GM21390 (cell line): Measurements from ENCODE around the gene NNT.

Experiments
- ATAC-seq: cut with Tn5 transposase; IDR thresholded peaks from one replicate; pipeline ENCODE4 v1.9.1; 2021; ENCODE audit not compliant: unreplicated experiment

The NNT gene

DNA sequence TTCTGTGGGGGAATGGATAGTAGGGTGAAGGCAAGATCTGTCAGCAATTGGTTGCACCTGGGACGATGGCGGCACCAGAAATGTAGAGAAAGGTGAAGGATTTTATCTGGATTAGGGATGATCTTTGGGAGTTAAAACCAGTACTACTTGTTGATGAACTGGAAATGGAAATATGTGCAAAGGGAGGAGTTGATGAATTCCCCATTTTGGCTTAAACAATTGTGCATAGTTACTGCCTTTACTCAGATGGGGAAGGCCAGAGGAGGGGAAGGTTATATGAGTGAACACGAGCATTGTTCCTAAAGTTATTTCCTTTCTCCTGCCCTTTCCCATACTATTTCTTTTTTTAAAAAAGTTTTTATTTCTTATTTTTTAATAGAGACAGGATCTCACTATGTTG is 19.1 kb downstream of the NNT start:
- ATAC-seq: no peak

DNA sequence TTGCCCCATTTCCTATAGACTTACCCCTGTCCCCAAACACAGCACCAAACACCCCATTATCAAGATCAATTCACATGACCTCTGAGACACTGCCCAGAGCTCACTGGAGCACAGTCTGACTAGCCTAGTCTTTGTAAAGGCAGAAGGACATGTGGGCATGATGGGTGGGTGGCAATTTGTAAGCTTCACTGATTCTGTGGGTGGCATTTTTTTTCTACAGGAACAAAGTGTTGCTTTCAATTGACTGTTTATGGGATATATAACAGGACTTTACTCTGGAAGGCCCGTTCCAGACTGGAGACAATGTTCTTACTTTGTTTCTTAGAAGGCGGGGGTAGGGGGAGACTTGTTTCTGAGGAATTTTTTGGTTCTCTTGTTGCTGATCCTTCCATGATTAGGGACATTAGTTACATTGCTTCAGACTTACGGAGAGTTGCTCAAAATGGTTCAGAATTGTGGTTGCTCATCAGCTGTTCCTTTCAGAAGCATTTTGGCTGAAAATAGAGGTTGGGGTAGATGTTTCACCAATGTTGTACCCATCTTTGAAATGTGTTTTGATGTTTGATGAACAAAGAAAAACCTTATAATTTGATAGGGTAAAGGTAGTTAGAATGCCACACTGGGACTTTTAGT is 20.2 kb downstream of the NNT start:
- no peak for ATAC-seq

DNA sequence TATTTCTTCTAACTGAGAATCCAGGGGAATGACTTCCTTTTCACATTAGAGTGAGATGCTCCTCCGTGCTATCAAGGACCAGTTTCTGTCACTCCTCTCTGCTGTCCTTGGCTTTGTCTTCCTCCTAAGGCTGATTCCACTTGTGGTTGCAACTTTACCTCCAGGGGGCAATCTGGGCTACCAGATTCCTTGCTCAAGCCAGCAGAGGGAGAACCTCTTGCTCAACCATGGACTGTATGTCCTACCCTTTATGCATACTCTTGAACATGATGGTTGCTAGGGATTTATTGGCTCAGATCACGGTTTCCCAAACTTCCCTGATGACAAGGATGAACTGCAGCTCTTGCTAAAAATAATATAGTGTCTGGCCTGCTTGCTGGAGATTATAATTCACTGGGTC is 24.0 kb downstream of the NNT start:
- no peak for ATAC-seq

DNA sequence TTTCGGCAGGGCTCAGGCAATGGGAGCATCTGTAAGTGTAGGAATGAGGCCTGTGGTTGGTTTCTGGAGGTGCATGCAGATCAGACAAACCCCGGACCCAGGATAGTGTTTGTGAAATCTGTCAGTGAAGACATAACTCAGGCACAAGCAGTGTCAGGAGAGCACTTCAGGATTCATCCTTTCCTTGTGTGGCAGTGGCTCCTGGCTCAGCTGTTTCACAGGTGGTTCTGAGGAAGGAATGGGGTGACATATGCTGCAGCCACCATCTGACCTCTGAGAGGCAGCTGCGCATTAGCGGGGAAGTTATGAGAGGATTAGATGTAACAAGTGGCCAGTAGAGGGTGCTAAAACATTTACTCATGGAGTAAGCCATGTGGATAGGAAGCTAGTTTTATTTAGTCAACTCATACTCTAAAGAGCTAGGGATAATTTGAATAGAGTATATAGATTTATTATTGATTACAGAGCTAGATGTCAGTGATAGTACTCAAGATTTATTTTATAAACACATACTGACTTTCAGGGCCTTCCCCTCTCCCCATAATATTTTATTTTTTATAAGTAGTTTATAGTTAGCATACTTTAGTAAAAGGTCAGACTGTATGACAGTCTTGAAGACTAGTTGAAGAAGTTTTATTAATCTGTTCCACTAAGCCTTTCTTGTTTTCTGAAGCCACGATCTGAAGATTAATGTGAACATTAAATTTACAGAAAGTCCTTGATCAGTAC is 28.4 kb downstream of the NNT start:
- peak; percentile 96 for ATAC-seq

DNA sequence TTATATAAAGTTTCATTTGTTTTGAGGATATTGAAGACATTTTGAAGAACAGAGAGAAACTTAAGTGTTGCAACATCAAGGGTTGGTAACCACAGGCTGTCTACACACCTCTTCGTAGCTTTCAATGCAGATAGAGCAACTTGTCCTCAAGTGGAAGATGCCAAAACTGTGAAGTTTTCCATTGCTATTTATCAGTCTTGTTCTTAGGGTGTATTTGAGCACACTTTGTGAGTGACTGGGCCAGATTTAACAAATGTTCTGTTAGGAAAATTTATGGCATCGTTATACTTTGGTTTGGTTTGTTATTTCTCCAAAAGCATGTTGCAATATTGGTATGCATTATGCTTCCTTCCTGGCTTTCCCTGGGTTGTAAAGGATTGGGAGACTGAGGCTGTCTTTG is 31.6 kb downstream of the NNT start:
- no peak for ATAC-seq

DNA sequence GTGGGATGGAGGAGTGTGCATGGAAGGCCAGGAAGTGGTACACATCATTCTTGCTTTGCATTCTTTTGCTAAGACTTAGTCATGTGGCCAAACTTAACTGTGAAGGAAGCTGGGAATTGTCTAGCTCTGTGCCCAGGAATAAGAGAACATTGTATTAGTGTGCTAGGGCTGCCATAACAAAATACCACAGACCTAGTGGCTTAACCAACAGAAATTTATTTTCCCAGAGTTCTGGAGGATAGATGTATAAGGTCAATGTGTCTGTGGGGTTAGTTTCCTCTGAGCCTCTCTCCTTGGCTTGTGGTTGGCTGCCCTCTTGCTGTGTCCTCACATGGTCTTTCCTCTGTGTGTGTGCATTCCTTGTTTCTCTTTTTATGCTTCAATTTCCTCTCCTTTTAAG is 32.4 kb downstream of the NNT start:
- ATAC-seq: no peak

DNA sequence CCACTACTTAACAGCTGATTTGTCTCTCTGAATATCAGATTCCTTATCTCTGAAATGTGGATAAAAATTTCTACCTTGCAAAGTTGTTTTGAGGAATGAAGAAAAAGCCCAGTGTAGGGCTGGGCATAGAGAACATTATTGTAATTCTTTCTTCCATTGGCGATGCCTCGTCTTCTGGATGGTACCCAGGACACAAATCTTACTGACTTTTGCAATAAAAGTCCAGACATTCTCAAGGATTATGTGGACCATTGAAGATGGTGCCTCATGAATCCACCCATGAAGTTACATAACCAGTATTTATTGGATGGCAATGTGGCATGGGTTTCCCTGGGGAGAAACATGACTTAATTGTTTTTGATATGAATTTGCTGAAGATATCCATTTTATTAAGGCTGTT is 33.1 kb downstream of the NNT start:
- ATAC-seq: no peak

DNA sequence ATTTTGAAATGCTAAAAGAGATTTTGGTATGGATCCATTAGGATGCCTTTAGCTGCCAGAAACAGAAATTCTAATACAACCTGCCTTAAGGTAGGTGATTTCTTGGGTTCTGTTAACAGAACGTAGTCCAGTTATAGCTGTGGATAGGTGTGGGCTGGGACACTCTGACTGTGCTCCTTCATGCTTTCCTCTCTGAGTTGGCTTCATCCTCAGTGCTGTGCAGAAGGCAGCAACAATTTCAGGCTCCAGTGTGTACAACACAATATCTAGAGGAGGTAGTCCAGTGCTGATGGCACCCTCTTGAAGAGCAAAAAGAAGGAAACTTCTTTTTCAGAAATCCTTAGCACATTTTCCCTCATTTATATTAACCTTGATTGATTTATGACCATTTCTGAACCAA is 34.4 kb downstream of the NNT start:
- no peak for ATAC-seq

DNA sequence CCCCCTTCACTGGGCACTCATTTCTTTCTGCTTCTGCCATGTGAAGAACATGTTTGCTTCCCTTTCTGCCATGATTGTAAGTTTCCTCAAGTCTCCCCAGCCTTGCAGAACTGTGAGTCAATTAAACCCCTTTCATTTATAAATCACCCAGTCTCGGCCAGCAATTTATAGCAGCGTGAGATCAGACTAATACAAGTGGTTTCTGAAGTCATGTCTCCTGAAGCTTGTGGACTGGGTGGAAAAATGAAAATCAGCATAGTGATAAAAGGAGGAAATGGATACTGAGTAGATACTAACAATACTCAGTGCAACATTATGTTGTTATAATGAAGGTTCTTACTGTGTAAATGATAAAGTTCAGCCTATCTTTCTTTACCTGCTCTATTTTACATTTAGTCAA is 35.1 kb downstream of the NNT start:
- ATAC-seq: no peak

DNA sequence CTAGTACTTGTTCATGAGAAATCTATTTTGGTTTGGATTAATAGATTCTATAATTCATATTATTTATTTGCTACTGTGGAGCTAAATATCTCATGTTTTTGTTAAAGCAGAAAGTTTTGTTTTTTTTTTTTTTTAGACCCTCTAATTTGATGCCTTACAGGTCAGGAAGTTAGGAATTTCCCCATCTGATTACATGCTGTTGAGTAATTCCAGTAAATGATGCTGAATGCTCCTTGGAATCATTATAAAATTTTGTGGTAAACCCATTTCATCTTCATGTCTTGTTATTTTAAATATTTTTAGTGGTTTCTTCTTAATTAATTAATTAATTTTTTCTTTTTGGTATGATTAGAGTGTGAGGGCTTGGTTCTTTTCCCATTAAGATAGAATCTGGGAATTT is 35.6 kb downstream of the NNT start:
- ATAC-seq: no peak

DNA sequence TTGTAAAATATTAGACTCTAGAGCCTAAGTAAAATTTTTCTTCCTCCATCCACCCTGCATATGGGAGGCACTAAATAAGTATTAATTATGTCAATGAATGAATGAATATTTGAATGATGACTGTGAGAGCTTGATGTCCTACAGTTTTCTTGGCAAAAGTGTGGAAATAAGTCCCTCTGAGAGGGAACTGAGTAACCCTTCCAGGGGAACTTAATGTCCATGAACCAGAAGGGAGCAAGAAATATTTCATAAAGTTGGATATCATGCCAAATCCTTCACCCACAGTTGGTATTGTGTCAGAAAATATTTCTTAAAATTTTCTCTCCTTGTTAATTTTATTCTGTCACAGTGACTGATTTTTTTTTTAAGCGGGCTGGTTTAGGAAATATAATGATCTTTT is 36.6 kb downstream of the NNT start:
- ATAC-seq: no peak

DNA sequence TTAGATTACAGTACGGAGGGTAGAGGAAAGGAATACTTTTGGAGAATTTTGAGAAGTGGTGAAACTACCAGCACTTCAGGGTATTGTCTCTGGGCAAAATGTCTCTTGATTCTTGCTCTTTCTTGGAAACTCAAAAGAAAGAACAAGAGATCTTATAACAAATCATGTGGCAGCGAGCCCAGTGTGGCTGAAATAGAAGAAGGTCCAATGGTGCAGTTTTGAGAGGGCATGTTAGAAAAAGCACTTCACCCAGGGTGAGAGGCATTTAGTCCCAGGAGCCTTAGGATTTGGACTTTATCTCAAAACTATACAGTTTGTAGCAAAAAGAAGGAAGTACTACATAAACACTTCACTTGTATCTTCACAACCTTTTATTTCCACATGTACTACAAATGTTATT is 39.4 kb downstream of the NNT start:
- no peak for ATAC-seq

DNA sequence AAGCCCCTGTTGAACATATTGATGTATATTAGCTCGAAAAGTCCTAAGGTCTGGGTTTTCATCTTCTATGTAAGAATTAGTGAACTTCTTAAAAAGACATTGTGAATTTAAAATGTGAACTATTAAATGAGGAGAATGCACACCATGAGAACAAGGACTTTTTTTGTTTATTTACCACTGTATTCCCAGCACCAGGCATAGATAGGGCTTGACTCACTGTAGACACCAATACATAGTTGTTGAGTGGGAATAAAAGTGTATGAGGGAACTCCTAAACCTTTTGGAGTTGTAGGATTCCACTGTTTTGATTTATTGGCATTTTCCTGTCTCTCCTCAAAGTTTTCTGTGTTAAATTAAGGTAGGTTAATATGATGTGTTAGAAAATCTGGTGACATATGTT is 40.3 kb downstream of the NNT start:
- ATAC-seq: no peak

DNA sequence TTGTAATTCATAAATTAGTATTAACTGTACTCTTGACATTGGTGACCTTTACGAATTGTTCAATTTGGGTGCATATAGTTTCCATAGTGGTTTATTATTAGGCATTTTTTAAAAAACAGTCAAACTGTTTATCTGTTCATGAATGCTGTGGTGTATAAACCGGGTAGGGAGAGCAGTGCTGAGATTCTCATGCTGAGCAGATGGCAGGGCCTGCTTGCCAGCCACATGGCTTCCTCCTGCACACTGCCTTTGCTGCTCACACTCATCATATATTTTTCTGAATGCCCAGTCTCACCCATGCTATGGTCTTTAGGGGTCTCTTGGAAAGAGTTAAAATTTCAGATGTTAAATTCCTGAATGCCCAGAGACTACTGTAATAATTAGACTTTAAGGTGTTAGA is 40.8 kb downstream of the NNT start:
- no peak for ATAC-seq

DNA sequence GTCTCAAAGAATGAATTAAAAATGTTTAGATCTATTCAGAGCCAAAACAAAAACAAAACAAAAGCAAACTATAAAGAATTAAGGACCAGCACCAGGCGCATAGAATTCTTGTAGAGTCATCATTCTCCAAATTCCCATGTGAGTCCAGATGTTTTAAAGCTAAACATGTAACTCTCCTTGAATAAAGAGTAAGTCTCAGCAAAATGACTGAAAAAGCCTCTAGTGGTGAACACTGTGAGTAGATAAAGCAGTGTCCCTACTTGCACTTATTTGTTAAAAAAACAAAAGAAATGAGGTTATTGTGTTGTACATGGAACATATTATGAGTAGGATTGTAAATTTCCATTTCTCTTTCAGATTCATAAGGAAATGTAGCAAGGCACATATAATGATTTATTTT is 44.0 kb downstream of the NNT start:
- ATAC-seq: no peak

DNA sequence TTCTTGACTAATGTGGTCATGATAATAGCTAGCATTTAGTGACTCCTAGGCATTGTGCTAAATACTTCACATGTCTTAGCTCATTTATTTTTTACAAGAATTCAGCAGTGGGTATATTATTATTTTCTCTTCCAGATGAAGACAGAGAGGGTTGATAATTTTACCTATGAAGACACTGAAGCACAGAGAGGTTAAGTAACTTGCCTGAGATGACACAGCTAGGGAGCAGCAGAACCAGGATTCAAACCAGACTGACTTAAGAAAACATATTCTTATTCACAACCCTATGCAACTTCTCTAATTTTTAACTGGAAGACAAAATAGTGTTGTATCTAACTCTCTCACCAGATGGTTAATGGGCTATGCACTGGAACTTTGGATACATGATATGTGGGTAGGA is 44.8 kb downstream of the NNT start:
- ATAC-seq: no peak

DNA sequence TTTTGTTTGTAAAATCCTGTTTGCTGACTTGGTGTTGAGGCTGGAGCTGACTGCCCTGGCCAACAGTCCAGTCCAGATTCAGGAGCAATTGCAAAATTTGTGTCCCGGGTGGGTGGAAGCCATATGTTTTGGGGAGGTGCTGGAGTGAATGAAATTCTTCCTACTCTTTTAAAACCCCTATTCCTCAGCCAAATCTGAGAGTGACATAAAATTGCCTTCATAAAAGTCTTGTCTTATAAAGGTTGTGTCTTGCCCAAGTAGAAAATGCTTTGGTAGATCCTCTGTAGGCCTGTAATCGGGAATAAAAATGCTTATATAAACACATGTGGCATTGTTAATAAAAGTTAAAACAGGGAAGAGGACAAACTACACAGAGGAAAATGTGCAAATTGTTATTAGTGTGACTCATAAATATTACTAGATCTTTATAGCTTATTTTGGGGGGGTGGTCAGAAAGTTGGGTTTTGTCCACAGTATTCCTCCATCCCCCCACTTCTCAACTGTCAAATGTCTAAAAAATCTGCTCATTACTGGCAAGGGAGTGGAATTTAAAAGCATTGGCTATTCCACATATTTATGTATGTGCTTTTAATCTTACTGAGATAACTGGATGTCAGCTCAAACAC is 45.6 kb downstream of the NNT start:
- no peak for ATAC-seq

DNA sequence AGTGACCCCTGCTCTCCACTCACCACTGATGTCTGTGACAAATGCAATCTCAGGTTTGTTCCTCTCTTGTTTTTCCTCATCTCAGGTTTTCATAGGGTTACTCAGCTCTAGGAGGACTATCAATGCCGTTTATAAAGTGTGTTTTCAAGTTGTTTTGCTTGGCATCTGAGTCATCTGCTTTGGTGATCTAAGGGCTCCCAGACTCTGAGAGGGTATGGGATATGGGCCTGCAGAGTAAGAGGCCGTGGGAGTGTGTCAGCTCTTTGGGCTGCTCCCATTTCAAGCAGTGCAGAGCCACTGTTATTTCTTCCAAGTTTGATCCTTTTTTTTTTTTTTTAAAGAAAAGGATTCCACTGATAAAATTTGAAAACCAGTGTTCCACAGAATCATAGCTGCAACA is 46.3 kb downstream of the NNT start:
- no peak for ATAC-seq

DNA sequence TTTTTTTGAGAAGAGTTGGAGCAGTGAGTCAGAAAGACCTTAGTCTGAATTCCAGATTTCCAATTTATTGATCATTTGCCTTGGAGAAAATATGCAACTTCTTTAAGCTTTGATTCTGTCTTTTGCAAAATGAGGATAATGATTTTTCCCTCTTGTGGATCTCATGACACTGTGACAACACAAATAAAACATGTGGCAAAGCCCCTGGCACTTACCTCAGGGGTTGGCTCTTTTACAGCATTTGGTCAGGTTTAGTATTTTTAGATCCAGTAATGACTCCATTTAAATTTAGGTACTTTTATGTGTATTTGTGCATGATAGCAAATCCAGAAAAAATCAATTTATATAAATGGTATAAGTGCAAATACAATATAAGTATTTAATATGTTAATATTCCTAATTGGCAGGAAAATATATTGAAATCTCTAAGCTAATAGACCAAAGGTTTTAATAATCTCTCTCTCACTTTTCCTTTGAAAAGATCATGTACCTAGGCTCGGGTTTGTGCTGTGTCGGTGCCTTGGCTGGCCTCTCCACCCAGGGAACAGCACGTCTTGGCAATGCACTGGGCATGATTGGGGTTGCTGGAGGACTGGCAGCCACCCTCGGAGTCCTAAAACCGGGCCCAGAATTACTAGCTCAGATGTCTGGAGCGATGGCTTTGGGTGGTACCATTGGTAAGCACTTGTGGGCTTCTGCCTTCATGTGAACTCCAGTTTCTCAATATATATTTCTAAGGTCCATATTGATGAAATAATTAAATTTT is 49.7 kb downstream of the NNT start:
- ATAC-seq: no peak

DNA sequence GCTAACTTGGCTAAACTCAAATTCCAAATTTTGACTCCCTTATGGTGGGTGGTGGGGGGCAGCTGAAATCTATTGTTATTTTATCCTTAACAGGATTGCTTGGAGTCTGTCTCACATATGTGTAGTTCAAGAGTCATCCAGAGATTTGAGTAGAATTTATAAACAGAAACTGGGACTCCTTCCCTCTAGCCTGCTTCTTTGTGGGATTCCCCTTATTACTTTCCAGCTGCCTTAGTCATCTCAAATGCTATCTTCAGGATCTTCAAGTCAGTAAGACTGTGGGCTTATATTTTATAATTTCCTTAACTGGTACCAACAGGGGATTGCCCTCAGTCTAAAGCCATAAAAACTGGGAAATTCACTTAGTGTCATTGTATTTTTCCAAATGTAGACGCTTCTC is 55.5 kb downstream of the NNT start:
- no peak for ATAC-seq

DNA sequence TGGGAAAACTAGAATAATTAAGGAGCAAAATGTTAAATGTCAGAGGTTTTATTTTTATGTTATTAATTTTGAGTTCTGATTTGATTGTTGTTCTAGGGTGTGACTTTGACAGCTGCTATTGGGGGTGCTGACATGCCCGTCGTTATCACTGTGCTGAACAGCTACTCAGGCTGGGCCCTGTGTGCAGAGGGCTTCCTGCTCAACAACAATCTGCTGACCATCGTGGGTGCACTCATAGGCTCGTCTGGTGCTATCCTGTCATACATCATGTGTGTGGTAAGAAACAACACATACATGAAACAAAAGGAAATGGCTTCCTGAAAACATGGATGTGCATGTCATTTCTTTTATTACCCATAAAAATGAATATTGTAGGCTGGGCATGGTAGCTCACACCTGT is 56.1 kb downstream of the NNT start:
- ATAC-seq: no peak

DNA sequence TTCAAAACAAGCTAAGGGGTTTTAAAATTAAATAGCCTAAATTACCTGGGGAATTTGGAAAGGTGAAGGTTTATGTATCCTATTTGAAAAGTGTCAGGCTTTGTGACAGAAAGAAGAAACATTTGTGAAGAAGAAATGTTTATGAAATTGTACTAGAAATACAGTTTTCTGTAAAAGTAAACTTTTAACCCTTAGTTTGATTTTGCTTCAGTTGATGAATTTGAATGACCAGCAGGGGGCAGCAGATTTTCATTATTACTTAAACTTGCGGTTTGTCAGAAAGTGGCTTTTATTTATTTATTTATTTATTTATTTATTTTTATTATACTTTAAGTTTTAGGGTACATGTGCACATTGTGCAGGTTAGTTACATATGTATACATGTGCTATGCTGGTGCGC is 58.1 kb downstream of the NNT start:
- ATAC-seq: no peak
